A172 (cell line): Measurements from ENCODE around the gene ATP8B4. TPM values are rescaled to one million over a fixed set of nuclear protein-coding genes. Genes with fewer than 3 reads are reported as not detected.

Source experiments
- DNase-seq: peaks from one replicate; pipeline ENCODE4 v3.0.0-alpha.2; 2015; ENCODE audit warnings: low spot score
- total RNA-seq: library from RNA; depleted of rRNA; stranded (reverse); fragments of >200 nt; shearing (Covaris generic); gene quantifications from 2 replicates; pipeline ENCODE4 v1.2.3, GENCODE V29; 2014

The ATP8B4 gene
- total RNA-seq, 1 experiment from 2014 or later, result 0.34 TPM

- DNase-seq, result no peak
Measured at GRCh38 chr15:50061503-50061902, 57.5 kb downstream of the ATP8B4 start.

DNA sequence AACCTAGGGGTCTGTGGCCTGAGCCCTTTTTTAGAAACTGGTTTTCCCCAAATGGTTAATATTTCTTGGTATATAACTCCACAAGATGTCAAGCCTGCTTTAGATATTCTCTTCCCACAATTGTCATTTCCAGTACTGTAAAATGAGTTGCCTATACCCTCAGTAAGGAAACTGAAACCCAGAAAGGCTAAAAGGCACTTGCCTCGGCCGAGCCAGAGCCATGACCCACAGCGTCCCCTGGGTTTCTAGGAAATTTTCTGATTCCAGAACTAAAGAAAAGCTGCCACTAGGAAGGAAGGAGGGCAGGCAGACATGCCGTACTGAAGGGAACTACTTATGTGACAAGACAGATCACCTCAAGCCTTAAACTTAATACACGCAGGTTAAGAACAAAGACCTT is 59.1 kb downstream of the ATP8B4 start:
- DNase-seq, result no peak

DNA sequence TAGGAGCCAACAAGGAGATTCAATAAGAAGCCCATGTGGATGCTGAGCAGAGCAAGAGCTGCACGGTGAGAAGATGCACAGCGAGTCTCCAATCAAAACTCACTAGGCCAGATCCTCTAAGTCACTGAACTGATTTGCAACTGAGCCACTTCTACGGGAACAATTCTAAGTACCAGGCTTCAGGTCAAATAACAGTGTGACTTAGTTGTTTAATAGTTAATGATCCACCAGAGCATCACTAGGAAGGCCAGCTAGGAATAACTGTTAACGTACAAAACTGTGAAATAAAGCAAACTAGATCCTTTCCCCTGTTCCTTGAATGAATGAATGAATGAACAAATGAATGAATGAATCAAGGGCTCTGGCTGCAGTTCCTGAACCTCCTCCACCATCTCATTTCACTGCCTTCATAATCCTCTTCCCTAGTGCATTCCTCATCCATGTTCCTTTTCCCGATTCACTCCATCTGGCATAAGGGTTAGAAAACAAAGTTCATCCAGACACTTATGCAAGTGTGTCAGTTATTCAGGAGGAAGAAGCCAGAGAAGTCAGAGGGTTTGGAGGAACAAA is 59.7 kb downstream of the ATP8B4 start:
- no peak for DNase-seq

GRCh38 chr15:50057905-50058639 is 61.0 kb downstream of the ATP8B4 start:
- no peak for DNase-seq

- no peak for DNase-seq
Measured at GRCh38 chr15:50057196-50057595, 61.8 kb downstream of the ATP8B4 start.

DNA sequence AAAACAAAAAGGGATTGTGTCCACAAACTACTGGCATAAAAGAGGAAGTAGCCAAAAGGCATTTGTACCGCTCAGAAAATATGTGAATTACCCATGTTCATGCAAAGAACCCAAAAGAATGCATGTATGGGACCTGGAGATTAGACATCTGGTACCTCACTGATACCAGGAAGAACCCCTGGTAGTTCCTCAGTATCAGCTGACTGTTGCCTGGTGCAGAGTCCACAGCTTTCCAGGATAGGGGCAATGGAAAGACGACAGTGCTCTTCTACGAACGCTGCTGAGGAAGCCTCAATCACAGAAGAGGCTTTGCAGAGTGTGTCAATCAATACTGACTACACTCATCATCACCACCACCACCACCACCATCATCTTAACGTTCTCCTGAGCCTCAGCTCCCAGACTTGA is 63.3 kb downstream of the ATP8B4 start:
- DNase-seq, result no peak

- DNase-seq, result no peak
Measured at GRCh38 chr15:50055332-50055731, 63.7 kb downstream of the ATP8B4 start.

DNA sequence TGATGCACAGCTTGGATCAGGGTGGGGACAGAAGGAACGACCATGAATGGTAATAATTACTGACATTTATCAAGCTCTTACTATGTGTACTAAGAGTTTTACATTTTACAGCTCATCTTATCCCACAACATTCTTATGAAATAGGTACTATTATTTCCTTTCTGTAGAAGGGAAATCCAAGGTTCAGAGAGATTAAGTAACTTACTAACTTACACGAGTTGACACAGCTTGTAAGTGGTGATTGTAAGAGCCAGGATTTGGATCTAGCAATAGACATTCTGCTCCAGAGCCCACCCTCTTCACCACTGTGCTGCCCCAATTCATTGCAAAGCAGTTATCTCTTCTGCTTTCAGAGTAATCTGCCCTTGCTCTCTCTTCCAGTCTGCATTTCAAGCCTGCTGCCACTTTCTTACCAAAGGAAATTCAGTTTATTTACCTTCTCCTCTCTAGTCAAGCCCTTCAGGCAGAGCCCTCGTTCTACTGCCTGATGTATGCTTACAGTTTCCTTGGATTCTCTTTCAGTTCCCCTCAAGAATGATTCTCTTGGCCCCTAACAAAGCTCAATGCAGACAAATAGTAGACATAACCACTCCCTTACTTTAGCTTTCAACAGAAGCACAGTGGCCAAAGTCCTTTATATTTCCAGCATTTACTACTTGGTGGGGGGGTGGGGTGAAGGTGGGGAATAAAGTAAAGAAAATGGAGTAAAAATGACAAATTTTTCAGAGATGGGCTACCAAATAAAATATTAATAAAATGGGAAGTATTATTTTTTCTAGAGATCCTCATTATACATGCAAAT is 65.8 kb downstream of the ATP8B4 start:
- no peak for DNase-seq

GRCh38 chr15:50051811-50052419 is 67.1 kb downstream of the ATP8B4 start:
- DNase-seq, result peak; percentile 50

- DNase-seq, result no peak
Measured at GRCh38 chr15:50050986-50051743, 67.9 kb downstream of the ATP8B4 start.

DNA sequence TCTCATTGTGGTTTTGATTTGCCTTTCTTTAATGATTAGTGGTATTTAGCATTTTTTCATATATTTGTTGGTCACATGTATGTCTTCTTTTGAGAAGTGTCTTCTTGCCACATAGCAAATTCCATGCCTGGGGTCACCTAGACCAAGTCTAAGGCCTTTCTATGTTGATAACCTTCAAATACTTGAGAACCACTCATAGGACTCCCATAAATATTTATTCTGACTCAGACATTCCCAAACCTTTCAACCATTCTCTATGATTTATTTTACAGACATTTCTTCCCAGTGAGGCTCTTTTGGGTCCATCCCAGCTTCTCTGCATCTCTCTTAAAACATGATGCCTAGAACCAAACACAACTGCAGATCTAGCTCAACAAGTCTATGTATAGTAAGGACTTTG is 69.2 kb downstream of the ATP8B4 start:
- peak; percentile 8 for DNase-seq

- DNase-seq, result no peak
Measured at GRCh38 chr15:50046867-50047266, 72.2 kb downstream of the ATP8B4 start.

GRCh38 chr15:50046159-50046558 is 72.9 kb downstream of the ATP8B4 start:
- no peak for DNase-seq

- no peak for DNase-seq
Measured at GRCh38 chr15:50044904-50045303, 74.1 kb downstream of the ATP8B4 start.

DNA sequence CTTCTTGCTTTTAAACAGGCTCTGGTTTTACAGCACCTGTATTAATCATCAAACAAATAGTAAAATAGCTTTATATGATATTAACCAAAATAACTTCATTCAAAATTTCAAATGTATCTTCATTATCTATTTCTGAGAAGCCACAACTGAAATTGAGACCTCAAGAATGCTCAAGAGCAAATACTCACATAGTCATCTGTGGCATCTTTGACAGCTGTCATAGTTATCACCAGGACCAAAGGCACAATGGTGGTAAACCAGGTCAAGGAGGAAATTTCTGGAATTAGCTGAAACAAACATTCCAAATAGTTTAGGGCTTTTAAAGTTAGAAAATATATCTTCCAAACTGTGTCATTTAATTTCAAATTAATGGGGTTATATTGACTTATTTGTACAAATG is 74.6 kb downstream of the ATP8B4 start:
- no peak for DNase-seq

DNA sequence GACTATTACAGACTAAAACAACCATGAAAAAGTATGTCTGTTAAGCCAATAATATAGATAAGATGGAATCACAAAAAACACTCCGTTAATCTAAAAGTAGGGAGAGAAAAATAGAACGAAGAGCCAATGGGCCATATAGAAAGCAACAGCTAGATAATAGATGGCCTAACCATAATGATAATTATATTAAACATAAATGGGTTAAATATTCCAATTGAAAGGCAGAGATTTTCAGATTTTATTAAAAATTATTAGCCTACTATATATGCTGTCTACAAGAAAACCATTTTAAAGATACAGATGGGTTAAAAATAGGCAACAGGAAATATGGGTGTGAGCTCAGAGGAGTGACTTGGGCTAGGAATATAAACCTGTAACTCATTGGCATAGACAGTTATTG is 76.3 kb downstream of the ATP8B4 start:
- no peak for DNase-seq

- DNase-seq, result no peak
Measured at GRCh38 chr15:50030456-50030855, 88.6 kb downstream of the ATP8B4 start.

DNA sequence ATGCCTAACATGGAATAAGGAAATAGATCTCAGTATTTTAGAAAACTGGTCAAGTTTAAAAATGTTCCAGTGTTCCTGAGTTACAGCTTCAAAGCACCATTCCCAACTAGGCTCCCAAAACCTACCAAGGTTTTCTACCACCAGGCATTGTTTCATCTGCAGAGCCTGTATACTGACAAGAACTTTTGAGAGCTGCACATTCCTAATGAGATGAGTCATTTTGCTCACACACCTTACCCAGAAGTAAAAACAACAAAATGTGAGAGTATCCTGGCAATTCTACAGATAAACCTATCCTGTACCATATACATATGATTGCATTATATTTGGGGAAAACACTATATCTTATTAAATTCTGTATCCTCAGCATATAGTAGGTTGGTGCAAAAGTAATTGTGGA is 90.7 kb downstream of the ATP8B4 start:
- DNase-seq, result no peak

DNA sequence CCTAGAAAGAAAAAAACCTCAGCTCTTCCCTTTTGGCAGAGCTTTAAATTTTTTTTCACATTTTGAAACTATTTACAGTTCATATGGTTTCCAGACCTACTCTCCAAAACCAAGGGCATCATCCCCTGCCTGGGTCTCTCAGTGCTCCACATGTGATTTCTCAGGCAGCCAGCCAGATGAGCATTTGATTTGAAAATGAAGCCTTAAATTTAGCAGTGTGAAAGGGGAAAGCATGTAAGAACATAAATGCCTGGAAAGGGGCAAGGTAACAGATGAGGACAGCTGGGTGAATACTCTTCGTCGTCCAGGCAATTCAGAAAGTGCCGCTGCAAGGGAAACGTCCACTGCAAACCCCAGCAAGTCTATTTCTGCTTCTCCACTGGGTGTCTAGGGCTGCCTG is 94.8 kb downstream of the ATP8B4 start:
- no peak for DNase-seq

- DNase-seq, result no peak
Measured at GRCh38 chr15:50018491-50018890, 100.5 kb downstream of the ATP8B4 start.

DNA sequence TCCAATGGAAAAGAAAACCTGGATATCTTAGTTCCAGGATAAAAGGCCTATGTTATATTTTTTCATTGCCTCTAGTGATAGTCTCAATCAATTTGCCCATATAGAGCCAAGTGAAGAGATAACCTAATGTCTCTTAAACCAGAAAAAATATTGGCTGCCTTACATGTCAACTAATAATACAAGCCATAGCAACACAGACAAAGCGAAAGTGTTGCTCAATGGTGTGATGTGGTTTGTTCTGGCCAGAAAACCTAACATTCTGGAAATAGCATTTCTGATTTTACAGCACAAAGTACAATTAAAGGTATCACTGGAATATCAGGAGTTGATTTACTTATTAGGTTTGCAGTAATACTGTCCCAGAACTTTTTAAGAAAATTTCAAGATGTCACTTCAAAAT is 101.5 kb downstream of the ATP8B4 start:
- DNase-seq, result no peak

- no peak for DNase-seq
Measured at GRCh38 chr15:50016951-50017350, 102.1 kb downstream of the ATP8B4 start.
